Superior temporal gyrus (tissue), 1 donor: Measurements from ENCODE around the gene MATN1.
"Not testable (repeated sequence)": the region's sequence is repeated elsewhere in the genome, so short reads cannot be mapped to it uniquely, and the experiment has no call there.

Experiments used
- DNase-seq: peaks from one replicate; pipeline ENCODE4 v3.0.0-alpha.2; 2016; ENCODE audit errors: extremely low spot score

The MATN1 gene

GRCh38 chr1:30698401-30698981 is 24.9 kb downstream of the MATN1 start:
- no peak for DNase-seq

GRCh38 chr1:30697571-30698376 is 25.6 kb downstream of the MATN1 start:
- DNase-seq = no peak

GRCh38 chr1:30696831-30697230 is 26.6 kb downstream of the MATN1 start:
- no peak for DNase-seq

GRCh38 chr1:30695439-30695841 is 27.9 kb downstream of the MATN1 start:
- DNase-seq = no peak

GRCh38 chr1:30694280-30695175 is 28.9 kb downstream of the MATN1 start:
- DNase-seq = no peak

GRCh38 chr1:30693822-30694221 is 29.6 kb downstream of the MATN1 start:
- no peak for DNase-seq

- DNase-seq = no peak
These were observed 30.0 kb downstream of the MATN1 start for GRCh38 chr1:30693366-30693765.

GRCh38 chr1:30692948-30693301 is 30.5 kb downstream of the MATN1 start:
- no peak for DNase-seq

GRCh38 chr1:30692201-30692947 is 31.0 kb downstream of the MATN1 start:
- no peak for DNase-seq

- DNase-seq = no peak
These were observed 31.9 kb downstream of the MATN1 start for GRCh38 chr1:30691480-30691879.

GRCh38 chr1:30689901-30690645 is 33.3 kb downstream of the MATN1 start:
- DNase-seq = no peak

- no peak for DNase-seq
These were observed 34.2 kb downstream of the MATN1 start for GRCh38 chr1:30688920-30689794.

GRCh38 chr1:30688516-30688915 is 34.9 kb downstream of the MATN1 start:
- not testable (repeated sequence) for DNase-seq

- no peak for DNase-seq
These were observed 35.5 kb downstream of the MATN1 start for GRCh38 chr1:30687886-30688285.

- no peak for DNase-seq
These were observed 37.0 kb downstream of the MATN1 start for GRCh38 chr1:30686236-30686935.

GRCh38 chr1:30685796-30686165 is 37.6 kb downstream of the MATN1 start:
- no peak for DNase-seq

GRCh38 chr1:30684881-30685795 is 38.2 kb downstream of the MATN1 start:
- DNase-seq = no peak

- no peak for DNase-seq
These were observed 39.1 kb downstream of the MATN1 start for GRCh38 chr1:30684259-30684658.
